ENCODE results near the gene OS9.

- no peak for TF ChIP-seq GLI4 (tag by site-specific recombination; IDR thresholded peaks at IDR 0.05)
- no peak for TF ChIP-seq CTCF (tag by site-specific recombination; IDR thresholded peaks at IDR 0.05)
- TF ChIP-seq ZNF266 (tag by site-specific recombination; IDR thresholded peaks at IDR 0.05; ENCODE audit: low read depth): no peak
- no peak for TF ChIP-seq REST (tag by site-specific recombination; IDR thresholded peaks at IDR 0.05)
- TF ChIP-seq ZNF654 (tag by site-specific recombination; IDR thresholded peaks at IDR 0.05; ENCODE audit: low read depth): no peak
- no peak for TF ChIP-seq ATF2 (tag by site-specific recombination; IDR thresholded peaks at IDR 0.05; ENCODE audit: low read depth)
- TF ChIP-seq ZNF37A (tag by site-specific recombination; IDR thresholded peaks at IDR 0.05): no peak
- no peak for TF ChIP-seq ZNF514 (tag by site-specific recombination; IDR thresholded peaks at IDR 0.05)
- no peak for TF ChIP-seq MEIS1 (CRISPR knock-in tag; IDR thresholded peaks at IDR 0.05; ENCODE audit: borderline replicate concordance)
- no peak for TF ChIP-seq ZFP41 (tag by site-specific recombination; IDR thresholded peaks at IDR 0.05; ENCODE audit: borderline replicate concordance)
- no peak for TF ChIP-seq ZNF692 (tag by site-specific recombination; IDR thresholded peaks at IDR 0.05)
- no peak for TF ChIP-seq ZFP69B (tag by site-specific recombination; IDR thresholded peaks at IDR 0.05)
Measured at GRCh38 chr12:57752668-57753000, 58.7 kb downstream of the OS9 start.

Measured in HEK293 (cell line).